ENCODE results near the gene MEGF11. TPM values are rescaled to one million over a fixed set of nuclear protein-coding genes. Genes with fewer than 3 reads are reported as not detected.

MEGF11 gene
- polyA plus RNA-seq, 3 donors, result not detected

GRCh38 chr15:66193066-66193465 lies 60.5 kb downstream of the MEGF11 start:
- Mint-ChIP-seq H3K27me3 (ENCODE audit: low read depth in 3 of 3) (peaks cover 2 to 7% (median 6%) of the 10 kb centered on the region in 3 donors), H3K4me3 (no peak overlapping the region), H3K4me1 (no peaks in the 10 kb centered on the region), H3K27ac (no peak overlapping the region), H3K36me3 (no peaks in the 10 kb centered on the region), H3K9me3 (no peaks in the 10 kb centered on the region)
- H3K79me2 ChIP-seq (ENCODE audit: insufficient read depth, low read length), result no peaks in the 10 kb centered on the region
- no peaks in the 10 kb centered on the region for H4K20me1 ChIP-seq (ENCODE audit: insufficient read depth, low read length)
- no peaks in the 10 kb centered on the region for H3K4me1 ChIP-seq (ENCODE audit: control insufficient read depth in 1 of 2, insufficient read depth in 2 of 2, low read length in 2 of 2)
- no peak overlapping the region for H3K9ac ChIP-seq (ENCODE audit: insufficient read depth, low read length, poor library complexity, severe bottlenecking)
- H3K9me3 ChIP-seq (replicated peaks in 1 of 2; ENCODE audit: control insufficient read depth in 1 of 2, insufficient read depth in 1 of 2, low read length in 2 of 2), result no peaks in the 10 kb centered on the region
- no peak overlapping the region for H3K4me2 ChIP-seq (replicated peaks; ENCODE audit: extremely low read depth, low read length, poor library complexity, severe bottlenecking)
- no peaks in the 10 kb centered on the region for H3K27me3 ChIP-seq (ENCODE audit: control insufficient read depth in 2 of 2, insufficient read depth in 2 of 2, low read length in 2 of 2)
- no peak for TF ChIP-seq CTCF (IDR thresholded peaks at IDR 0.05)
- no peak overlapping the region for H2AFZ ChIP-seq (ENCODE audit: insufficient read depth, low read depth, low read length, poor library complexity, severe bottlenecking)
- no peak for DNase-seq
- H3K36me3 ChIP-seq (replicated peaks in 1 of 2; ENCODE audit: control insufficient read depth in 1 of 2, insufficient read depth in 2 of 2, low read length in 2 of 2), result no peaks in the 10 kb centered on the region
- H3K27ac ChIP-seq (ENCODE audit: low read depth in 1 of 2, low read length in 2 of 2), result no peak overlapping the region
- H3K4me3 ChIP-seq (replicated peaks in 1 of 3; ENCODE audit: low read depth in 2 of 3, low read length in 3 of 3), result no peak overlapping the region
- intact Hi-C loops (cut with micrococcal nuclease), result loop anchor here in 1 of 2 donors (10.0 kb wide), 1 partner anchor 558 kb away; no protein-coding TSS in a partner anchor
- WGBS (ENCODE audit: insufficient coverage), result no CpG with 5 or more reads among the region's 3 CpGs

- no peaks in the 10 kb centered on the region for H3K79me2 ChIP-seq (ENCODE audit: insufficient read depth, low read length)
- Mint-ChIP-seq H3K36me3 (no peaks in the 10 kb centered on the region), H3K27me3 (ENCODE audit: low read depth in 3 of 3) (peaks cover 3 to 9% (median 3%) of the 10 kb centered on the region in 3 donors), H3K4me3 (no peak overlapping the region), H3K27ac (peak overlapping the region in 1 of 7 donors; percentile 33), H3K9me3 (no peaks in the 10 kb centered on the region), H3K4me1 (no peaks in the 10 kb centered on the region)
- no peaks in the 10 kb centered on the region for H4K20me1 ChIP-seq (ENCODE audit: insufficient read depth, low read length)
- H3K9ac ChIP-seq (ENCODE audit: insufficient read depth, low read length, poor library complexity, severe bottlenecking), result no peak overlapping the region
- intact Hi-C loops (cut with micrococcal nuclease), result loop anchor here in 1 of 2 donors (10.0 kb wide), 1 partner anchor 556 kb away; no protein-coding TSS in a partner anchor
- H3K27ac ChIP-seq (ENCODE audit: low read depth in 1 of 2, low read length in 2 of 2), result no peak overlapping the region
- no peaks in the 10 kb centered on the region for H3K4me1 ChIP-seq (ENCODE audit: control insufficient read depth in 1 of 2, insufficient read depth in 2 of 2, low read length in 2 of 2)
- no peaks in the 10 kb centered on the region for H3K27me3 ChIP-seq (ENCODE audit: control insufficient read depth in 2 of 2, insufficient read depth in 2 of 2, low read length in 2 of 2)
- no peak overlapping the region for H3K4me3 ChIP-seq (replicated peaks in 1 of 3; ENCODE audit: low read depth in 2 of 3, low read length in 3 of 3)
- H3K9me3 ChIP-seq (replicated peaks in 1 of 2; ENCODE audit: control insufficient read depth in 1 of 2, insufficient read depth in 1 of 2, low read length in 2 of 2), result no peaks in the 10 kb centered on the region
- 75% methylated on average over 4 of the region's 5 CpGs for WGBS (ENCODE audit: insufficient coverage)
- TF ChIP-seq CTCF (IDR thresholded peaks at IDR 0.05), result no peak
- H2AFZ ChIP-seq (ENCODE audit: insufficient read depth, low read depth, low read length, poor library complexity, severe bottlenecking), result no peak overlapping the region
- H3K4me2 ChIP-seq (replicated peaks; ENCODE audit: extremely low read depth, low read length, poor library complexity, severe bottlenecking), result no peak overlapping the region
- no peaks in the 10 kb centered on the region for H3K36me3 ChIP-seq (replicated peaks in 1 of 2; ENCODE audit: control insufficient read depth in 1 of 2, insufficient read depth in 2 of 2, low read length in 2 of 2)
- no peak for DNase-seq
Observed at GRCh38 chr15:66190746-66191145, 62.8 kb downstream of the MEGF11 start.
